H1 (cell line): ENCODE data around the gene CACNA2D4. TPM values are rescaled to one million over a fixed set of nuclear protein-coding genes. Genes with fewer than 3 reads are reported as not detected.

Experiments used
- CTCF ChIA-PET: fragments of 300-600 bp; sonication (Branson Sonifier 250); formaldehyde crosslinking; loops from one replicate; lab custom pipeline; 2021; ENCODE audit not compliant: partially characterized antibody; lab: Charles Lee
- POLR2A ChIA-PET: fragments of 300-600 bp; sonication (Branson Sonifier 250); formaldehyde crosslinking; loops from one replicate; lab custom pipeline; 2021; ENCODE audit warnings: inconsistent platforms; ENCODE audit not compliant: partially characterized antibody; lab: Charles Lee
- DNase-seq, 2 experiments: peaks; one replicate each; pipeline versions ENCODE4 v3.0.0 to v3.0.0-alpha.2; 2010 to 2022; ENCODE audit warnings: low spot score in 2 of 2, low read depth in 1 of 2, mixed read lengths in 1 of 2
- FAIRE-seq: peaks from 2 replicates; lab custom pipeline; 2011; peaks lifted over from hg19 to GRCh38; lab: Jason Lieb, UNC
- H2AFZ ChIP-seq: 2 replicates; pipeline ENCODE4 v1.8.1; 2012; ENCODE audit warnings: low read length, inconsistent platforms
- H2AK5ac ChIP-seq: 2 replicates; pipeline ENCODE4 v1.6.1; 2013; ENCODE audit warnings: low read depth, low read length
- H2BK120ac ChIP-seq: replicated peaks from 2 replicates; pipeline ENCODE3; 2013; ENCODE audit warnings: low read depth, low read length, inconsistent platforms
- H2BK12ac ChIP-seq: 2 replicates; pipeline ENCODE4 v1.6.1; 2013; ENCODE audit warnings: low read depth, low read length
- H2BK15ac ChIP-seq: 2 replicates; pipeline ENCODE4 v1.6.1; 2013; ENCODE audit warnings: low read length
- H2BK20ac ChIP-seq: 2 replicates; pipeline ENCODE4 v1.6.1; 2013; ENCODE audit warnings: low read length
- H2BK5ac ChIP-seq: 2 replicates; pipeline ENCODE4 v1.6.1; 2013; ENCODE audit warnings: low read depth, low read length
- H3K14ac ChIP-seq: 2 replicates; pipeline ENCODE4 v1.6.1; 2013; ENCODE audit warnings: inconsistent platforms; ENCODE audit not compliant: insufficient read length
- H3K18ac ChIP-seq: 2 replicates; pipeline ENCODE4 v1.6.1; 2013; ENCODE audit warnings: low read length; ENCODE audit errors: extremely low read depth
- H3K23ac ChIP-seq: 2 replicates; pipeline ENCODE4 v1.6.1; 2013; ENCODE audit warnings: inconsistent platforms; ENCODE audit not compliant: insufficient read length
- H3K23me2 ChIP-seq: 2 replicates; pipeline ENCODE4 v1.6.1; 2013; ENCODE audit warnings: low read depth, low read length
- H3K27ac ChIP-seq: 2 replicates; pipeline ENCODE4 v1.6.1; 2011; ENCODE audit warnings: low read depth, low read length, inconsistent platforms
- H3K27me3 ChIP-seq, 4 experiments: replicated peaks in 1 of 4; 1 replicate in 1 of 4; 2 replicates in 3 of 4; pipeline versions ENCODE4 v1.6.1 to v1.8.1; 2011 to 2013; ENCODE audit warnings: low read length in 3 of 4, mild to moderate bottlenecking in 3 of 4, inconsistent platforms in 2 of 4, mixed read lengths in 2 of 4, moderate library complexity in 1 of 4; ENCODE audit not compliant: control insufficient read depth in 3 of 4, insufficient read depth in 3 of 4; ENCODE audit errors: extremely low read depth in 1 of 4
- H3K36me3 ChIP-seq, 4 experiments: 2 replicates each; pipeline versions ENCODE4 v1.6.1 to v1.8.1; 2011 to 2013; ENCODE audit warnings: mild to moderate bottlenecking in 4 of 4, low read length in 3 of 4, moderate library complexity in 2 of 4, control low read depth in 1 of 4, inconsistent platforms in 1 of 4; ENCODE audit not compliant: insufficient read depth in 4 of 4, control insufficient read depth in 2 of 4
- H3K4ac ChIP-seq: replicated peaks from 2 replicates; pipeline ENCODE3; 2013; ENCODE audit warnings: low read length, low read depth, mixed read lengths, inconsistent platforms; ENCODE audit not compliant: insufficient read length
- H3K4me1 ChIP-seq, 4 experiments: replicated peaks in 1 of 4; 1 replicate in 1 of 4; 2 replicates in 3 of 4; pipeline versions ENCODE4 v1.6.1 to v1.8.1; 2011 to 2013; ENCODE audit warnings: low read length in 3 of 4, inconsistent platforms in 2 of 4, mixed read lengths in 1 of 4; ENCODE audit not compliant: insufficient read depth in 4 of 4, control insufficient read depth in 3 of 4
- H3K4me2 ChIP-seq, 2 experiments: 2 replicates each; pipeline versions ENCODE4 v1.6.1 to v1.8.1; 2011 to 2013; ENCODE audit warnings: low read depth in 2 of 2, low read length in 2 of 2, control low read depth in 1 of 2, inconsistent platforms in 1 of 2, mild to moderate bottlenecking in 1 of 2; ENCODE audit not compliant: insufficient read depth in 1 of 2
- H3K4me3 ChIP-seq, 4 experiments: fragments of 200-600, 300-600 bp in 1 of 4; sonication (generic), shearing (Covaris generic), sonication (Bioruptor Twin) in 1 of 4; 2 replicates each; pipeline versions ENCODE4 v1.5.1 to v1.8.1; 2011 to 2016; ENCODE audit warnings: low read length in 4 of 4, low read depth in 3 of 4, control low read depth in 2 of 4, inconsistent platforms in 2 of 4, mild to moderate bottlenecking in 2 of 4, mixed read lengths in 1 of 4, moderate library complexity in 1 of 4; ENCODE audit not compliant: insufficient read depth in 2 of 4; ENCODE audit errors: extremely low read depth in 1 of 4
- H3K56ac ChIP-seq: replicated peaks from 2 replicates; pipeline ENCODE3; 2013; ENCODE audit warnings: low read depth, mild to moderate bottlenecking, mixed read lengths, low read length, inconsistent platforms; ENCODE audit not compliant: insufficient read length
- H3K79me1 ChIP-seq: 2 replicates; pipeline ENCODE4 v1.6.1; 2013; ENCODE audit warnings: low read depth, low read length, control low read depth
- H3K79me2 ChIP-seq, 2 experiments: 2 replicates each; pipeline versions ENCODE4 v1.6.1 to v1.8.1; 2012 to 2013; ENCODE audit warnings: low read length in 2 of 2, mild to moderate bottlenecking in 2 of 2, inconsistent platforms in 1 of 2; ENCODE audit not compliant: insufficient read depth in 2 of 2, control insufficient read depth in 1 of 2
- H3K9ac ChIP-seq, 4 experiments: replicated peaks in 1 of 4; 1 replicate in 1 of 4; 2 replicates in 3 of 4; pipeline versions ENCODE4 v1.6.1 to v1.8.1; 2011 to 2013; ENCODE audit warnings: low read depth in 3 of 4, low read length in 3 of 4, control low read depth in 2 of 4, mild to moderate bottlenecking in 2 of 4, moderate library complexity in 2 of 4, inconsistent platforms in 1 of 4; ENCODE audit errors: extremely low read depth in 1 of 4
- H3K9me3 ChIP-seq, 2 experiments: 2 replicates each; pipeline versions ENCODE4 v1.6.1 to v1.8.1; 2012 to 2013; ENCODE audit warnings: mild to moderate bottlenecking in 2 of 2, moderate library complexity in 2 of 2, control low read depth in 1 of 2, inconsistent platforms in 1 of 2, low read depth in 1 of 2, low read length in 1 of 2, mixed read lengths in 1 of 2; ENCODE audit not compliant: insufficient read depth in 2 of 2
- H4K20me1 ChIP-seq, 2 experiments: replicated peaks in 1 of 2; 2 replicates each; pipeline versions ENCODE3 to v1.8.1; 2011 to 2013; ENCODE audit warnings: inconsistent platforms in 2 of 2, low read length in 2 of 2, mild to moderate bottlenecking in 1 of 2; ENCODE audit not compliant: insufficient read depth in 2 of 2, control insufficient read depth in 1 of 2
- H4K5ac ChIP-seq: 2 replicates; pipeline ENCODE4 v1.6.1; 2013; ENCODE audit warnings: low read length, low read depth, mixed read lengths, inconsistent platforms; ENCODE audit not compliant: insufficient read length
- H4K8ac ChIP-seq: 2 replicates; pipeline ENCODE4 v1.8.0; 2013; ENCODE audit warnings: mild to moderate bottlenecking, moderate library complexity, low read length, inconsistent platforms; ENCODE audit not compliant: insufficient read depth; ENCODE audit errors: extremely low read depth
- H4K91ac ChIP-seq: replicated peaks from 2 replicates; pipeline ENCODE3; 2013; ENCODE audit warnings: low read length, mixed read lengths, inconsistent platforms; ENCODE audit not compliant: insufficient read length
- BCL11A ChIP-seq, 2 experiments: IDR thresholded peaks; one replicate each; pipeline ENCODE4 v1.6.1; 2011; ENCODE audit warnings: low read depth in 2 of 2, low read length in 2 of 2, mild to moderate bottlenecking in 2 of 2
- MAX ChIP-seq: IDR thresholded peaks from 2 replicates; pipeline ENCODE4 v1.6.1; 2012; ENCODE audit warnings: inconsistent platforms
- TAF1 ChIP-seq: IDR thresholded peaks from 2 replicates; pipeline ENCODE4 v1.6.1; 2011; ENCODE audit warnings: mild to moderate bottlenecking, low read depth, low read length
- WGBS, 2 experiments: shearing (Covaris generic) in 1 of 2; methylation state at CpG; one replicate each; pipeline versions ENCODE4 v1.1.6 to v1.1.7; 2013 to 2015; ENCODE audit warnings: low lambda C conversion rate in 2 of 2, mixed read lengths in 2 of 2, inconsistent platforms in 1 of 2, low coverage in 1 of 2, missing lambda C conversion rate in 1 of 2; ENCODE audit not compliant: insufficient replicate concordance in 2 of 2, insufficient coverage in 1 of 2, insufficient read length in 1 of 2; ENCODE audit errors: extremely low coverage in 1 of 2, missing lambda C conversion rate in 1 of 2; 5-methylcytosine and 5-hydroxymethylcytosine counted together
- polyA plus RNA-seq, 7 experiments: library from polyadenylated mRNA; depleted of rRNA in 3 of 7; stranded (reverse) in 5 of 7; unstranded in 2 of 7; fragments of >200 nt in 5 of 7; fragments of 200-250 nt in 2 of 7; gene quantifications; 1 replicate in 5 of 7; 2 replicates in 1 of 7; 4 replicates in 1 of 7; pipeline versions ENCODE4 v1.2.1 to v1.2.3, GENCODE V29; 2011 to 2013; ENCODE audit warnings: missing spikeins in 2 of 7, mixed read lengths in 2 of 7
- total RNA-seq: library from RNA; stranded (reverse); fragmentation: NEBNext Ultra II Directional; extraction: Animal tissue kit (Norgen Biotek cat#: 25700); gene quantifications from 2 replicates; pipeline ENCODE4 v1.2.1, GENCODE V29; 2021

The CACNA2D4 gene
- total and polyA plus RNA-seq, 2 of the 8 experiments (the other 6 are each of a cell fraction or from before 2014, with no cell fraction given): 0.44 to 0.88 TPM

- Histone ChIP-seq H4K20me1 (peaks cover 0 to 2% of the 10 kb centered on the region in 2 experiments), H2AK5ac (no peak overlapping the region), H3K27ac (no peak overlapping the region), H2BK20ac (no peak overlapping the region), H3K18ac (no peak overlapping the region), H3K79me2 (no peaks in the 10 kb centered on the region), H3K23ac (no peak overlapping the region), H3K14ac (no peak overlapping the region), H4K5ac (no peak overlapping the region), H4K8ac (no peak overlapping the region), H3K56ac (no peak overlapping the region), H2BK5ac (no peak overlapping the region), H3K4ac (no peak overlapping the region), H3K4me3 (no peak overlapping the region), H3K9me3 (no peaks in the 10 kb centered on the region), H2BK15ac (no peak overlapping the region), H3K79me1 (no peaks in the 10 kb centered on the region), H2BK120ac (no peak overlapping the region), H2AFZ (no peak overlapping the region), H3K36me3 (peaks cover 8 to 38% (median 26%) of the 10 kb centered on the region in 4 experiments; a peak in 6 of 8 replicates), H3K27me3 (no peaks in the 10 kb centered on the region), H3K4me2 (no peak overlapping the region), H4K91ac (no peak overlapping the region), H3K4me1 (peaks cover 1 to 6% (median 2%) of the 10 kb centered on the region in 4 experiments; a peak in 3 of 7 replicates)
- ChIA-PET CTCF (interaction anchor here (0.6 to 2.2 kb wide), 5 partner anchors 10 to 159 kb away, joined by 3 to 23 read pairs (median 4); no protein-coding TSS in a partner anchor), POLR2A (no interaction called here)
- WGBS, 2 experiments: 87% methylated on average over 15 of the region's 15 CpGs; no CpG with 5 or more reads in 1 of the 2 experiments
- DNase-seq: no peak
- no peak for TF ChIP-seq TAF1
- TF ChIP-seq MAX: no peak
- TF ChIP-seq BCL11A (IDR thresholded peaks at IDR 0.05; ENCODE audit: low read depth in 2 of 2, low read length in 2 of 2): no peak
- TF ChIP-seq, all 59 proteins: peak for 0
- FAIRE-seq: no peak
- Histone ChIP-seq H2BK12ac (no peak overlapping the region), H3K23me2 (no peaks in the 10 kb centered on the region), H3K9ac (no peak overlapping the region)
Measured at GRCh38 chr12:1949771-1950470, 31.5 kb upstream of the CACNA2D4 start.
